H1 (cell line): ENCODE data around the gene KANSL1.

Experiments used
- CBX8 ChIP-seq: fragments of 300-800, 300-1000 bp; sonication (generic); IDR thresholded peaks from 2 replicates; pipeline ENCODE4 v1.7.1; 2016; ENCODE audit warnings: low read depth, low read length, borderline replicate concordance
- CTCF ChIP-seq, 3 experiments: IDR thresholded peaks; 1 replicate in 2 of 3; 2 replicates in 1 of 3; pipeline versions ENCODE4 v1.5.1 to v1.6.1; 2011; ENCODE audit warnings: low read length in 3 of 3, mild to moderate bottlenecking in 3 of 3, inconsistent platforms in 2 of 3, low read depth in 1 of 3, moderate library complexity in 1 of 3; ENCODE audit not compliant: insufficient read depth in 1 of 3; ENCODE audit errors: control extremely low read depth in 1 of 3
- EZH2 ChIP-seq: fragments of 200-600 bp; sonication (generic); IDR thresholded peaks from 2 replicates; pipeline ENCODE4 v1.7.1; 2012; ENCODE audit warnings: low read depth, mild to moderate bottlenecking, moderate library complexity, low read length, inconsistent platforms; ENCODE audit not compliant: severe bottlenecking

GRCh38 chr17:46135879-46136563, 57.2 kb downstream of the KANSL1 start:
- TF ChIP-seq EZH2 = no peak
- no peak for TF ChIP-seq CTCF (IDR thresholded peaks at IDR 0.05; ENCODE audit: control extremely low read depth in 1 of 3, insufficient read depth in 1 of 3, low read depth in 1 of 3, low read length in 3 of 3)
- TF ChIP-seq CBX8 = no peak
